D341Med (cell line): ENCODE results near the gene IL32.

Source experiments
- DNase-seq: peaks from one replicate; pipeline ENCODE4 v3.0.0; 2012; ENCODE audit warnings: low spot score

Gene IL32

GRCh38 chr16:3091551-3091950, 26.1 kb downstream of the IL32 start:
- no peak for DNase-seq

DNA sequence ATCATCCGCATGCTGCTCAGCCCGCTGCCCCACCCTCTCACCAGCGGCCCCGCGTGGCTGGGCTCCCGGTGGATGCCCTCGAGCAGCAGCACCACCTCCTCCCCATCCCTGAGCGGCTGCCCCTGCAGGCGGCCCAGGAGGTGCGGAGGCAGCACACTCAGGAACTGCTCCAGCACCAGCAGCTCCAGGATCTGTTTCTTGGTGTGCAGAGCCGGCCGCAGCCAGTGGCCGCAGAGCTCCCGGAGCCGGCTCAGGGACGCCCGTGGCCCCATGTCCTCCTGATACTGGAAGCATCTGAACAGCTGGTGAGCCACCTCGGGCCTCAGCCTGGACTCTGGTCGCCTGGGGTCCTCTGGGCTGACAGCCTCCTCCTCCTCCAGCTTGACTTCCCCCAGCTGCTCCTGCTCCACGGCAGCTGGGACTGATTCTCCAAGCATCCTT, 27.1 kb downstream of the IL32 start:
- DNase-seq, result no peak

DNA sequence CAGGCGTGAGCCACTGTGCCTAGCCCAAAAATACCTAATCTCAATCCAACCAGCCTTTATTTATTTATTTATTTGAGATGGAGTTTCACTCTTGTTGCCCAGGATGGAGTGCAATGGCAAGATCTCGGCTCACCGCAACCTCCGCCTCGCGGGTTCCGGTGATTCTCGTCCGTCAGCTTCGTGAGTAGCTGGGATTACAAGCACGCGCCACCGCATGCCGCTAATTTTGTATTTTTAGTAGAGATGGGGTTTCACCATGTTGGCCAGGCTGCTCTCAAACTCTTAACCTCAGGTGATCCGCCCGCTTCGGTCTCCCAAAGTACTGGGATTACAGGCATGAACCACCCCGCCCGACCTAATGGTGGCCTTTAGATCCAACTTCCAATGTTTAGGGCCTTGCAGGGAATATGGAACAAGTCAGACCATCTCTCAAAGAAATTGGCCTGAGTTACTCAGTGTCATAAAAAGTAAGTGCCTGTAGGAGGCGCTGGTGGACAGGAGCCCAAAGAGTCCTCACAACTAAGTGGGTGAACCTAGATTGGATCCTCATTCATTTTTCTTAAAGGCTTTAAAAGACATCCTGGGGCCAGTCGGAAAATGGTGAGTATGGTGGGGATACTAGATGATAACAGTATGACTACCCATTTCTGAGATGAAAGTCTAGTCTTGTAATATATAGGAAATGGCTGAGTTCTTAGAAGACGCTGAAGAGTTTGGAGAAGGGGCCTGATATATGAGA, 29.0 kb downstream of the IL32 start:
- DNase-seq, result peak; percentile 61

- peak; percentile 48 for DNase-seq
Observed at GRCh38 chr16:3095869-3096268, 30.4 kb downstream of the IL32 start.

DNA sequence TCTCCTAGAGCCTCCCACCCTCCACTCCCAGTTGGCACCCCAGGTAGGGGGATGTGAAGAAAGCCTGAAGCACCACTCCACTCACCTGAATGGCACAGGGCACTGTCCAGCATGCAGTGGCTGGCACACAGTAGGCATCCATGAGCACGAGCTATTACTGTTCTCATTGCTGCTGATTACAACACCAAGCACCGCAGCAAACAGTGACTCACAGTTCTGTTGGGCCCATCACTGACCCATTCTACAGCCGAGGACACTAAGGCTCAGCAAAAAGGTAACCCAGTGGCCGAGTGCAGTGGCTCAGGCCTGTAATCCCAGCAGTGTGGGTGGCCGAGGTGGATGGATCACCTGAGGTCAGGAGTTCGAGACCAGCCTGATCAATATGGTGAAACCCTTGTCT, 30.9 kb downstream of the IL32 start:
- DNase-seq, result no peak

DNA sequence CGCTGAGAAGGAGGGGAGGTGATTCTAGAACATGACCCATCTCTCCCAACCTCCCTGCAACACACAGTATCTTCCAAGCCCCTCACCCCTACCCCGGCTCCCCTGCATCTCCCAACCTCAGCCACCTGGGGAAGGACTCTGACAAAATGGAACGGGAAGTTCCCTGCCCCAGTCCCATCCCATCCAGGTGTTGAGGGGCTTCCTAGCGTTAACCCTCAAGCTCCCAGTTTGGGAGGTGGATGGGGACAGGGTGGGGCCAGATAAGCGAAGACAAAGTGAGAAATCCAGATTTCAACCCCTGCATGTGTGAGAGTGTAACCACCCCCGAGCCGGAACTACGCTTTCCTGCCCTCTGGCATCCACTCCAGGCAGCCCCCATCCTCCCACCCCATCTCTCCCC, 31.8 kb downstream of the IL32 start:
- no peak for DNase-seq

DNA sequence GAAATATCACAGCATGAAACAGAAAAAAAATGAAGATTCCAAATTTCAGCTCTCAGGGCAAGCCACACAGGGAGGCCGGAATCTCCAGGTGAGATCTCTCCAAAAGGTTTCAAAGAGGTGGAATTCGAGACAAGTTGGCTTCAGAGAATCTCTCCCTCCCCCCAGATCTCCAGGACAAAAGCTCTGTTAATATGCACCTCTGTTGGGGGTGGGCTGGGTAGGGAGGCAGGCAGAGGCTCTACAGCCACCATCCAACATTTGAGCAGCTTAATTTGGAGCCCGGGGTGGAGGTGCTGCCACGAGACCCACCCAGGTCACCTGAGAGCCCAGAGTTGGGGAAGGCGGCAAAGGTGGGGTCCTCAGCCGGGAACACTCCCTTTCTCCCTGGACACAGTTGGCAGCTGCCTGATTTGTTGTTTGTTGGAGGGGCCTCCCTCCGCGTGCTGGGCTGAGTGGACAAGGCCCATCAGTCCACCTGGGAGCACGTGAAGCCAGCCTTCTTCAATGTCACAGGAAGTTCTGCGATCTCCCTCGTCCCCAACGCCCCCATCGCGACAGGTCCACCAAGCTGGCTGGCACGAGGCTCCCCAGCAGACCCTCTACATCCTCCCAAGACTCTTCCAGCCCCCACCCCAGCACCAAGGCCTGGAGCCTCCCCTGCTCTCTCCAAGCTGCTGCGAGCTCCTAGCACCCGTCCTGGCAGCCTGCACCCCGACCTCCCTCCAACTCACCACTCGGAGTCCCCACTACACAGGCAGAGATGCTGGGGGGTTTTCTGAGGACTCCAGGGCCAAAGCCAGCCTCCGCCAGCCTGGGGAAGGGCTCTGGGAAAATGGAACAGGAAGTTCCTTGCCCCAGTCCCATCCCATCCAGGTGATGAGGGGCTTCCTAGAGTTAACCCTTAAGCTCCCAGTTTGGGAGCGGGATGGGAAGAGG, 33.3 kb downstream of the IL32 start, which contains the start of gene ZSCAN10:
TSS of gene ZSCAN10 (minus strand) at position 836 of the 936 bp plus-strand sequence. CDS start 6,357 bp downstream, outside the sequence.
- DNase-seq, result peak; percentile 10

- DNase-seq, result no peak
Observed at GRCh38 chr16:3099395-3099731, 33.9 kb downstream of the IL32 start.

- DNase-seq, result peak; percentile 95
Observed at GRCh38 chr16:3099732-3100499, 34.5 kb downstream of the IL32 start.

GRCh38 chr16:3101018-3101840, 35.8 kb downstream of the IL32 start:
- no peak for DNase-seq

DNA sequence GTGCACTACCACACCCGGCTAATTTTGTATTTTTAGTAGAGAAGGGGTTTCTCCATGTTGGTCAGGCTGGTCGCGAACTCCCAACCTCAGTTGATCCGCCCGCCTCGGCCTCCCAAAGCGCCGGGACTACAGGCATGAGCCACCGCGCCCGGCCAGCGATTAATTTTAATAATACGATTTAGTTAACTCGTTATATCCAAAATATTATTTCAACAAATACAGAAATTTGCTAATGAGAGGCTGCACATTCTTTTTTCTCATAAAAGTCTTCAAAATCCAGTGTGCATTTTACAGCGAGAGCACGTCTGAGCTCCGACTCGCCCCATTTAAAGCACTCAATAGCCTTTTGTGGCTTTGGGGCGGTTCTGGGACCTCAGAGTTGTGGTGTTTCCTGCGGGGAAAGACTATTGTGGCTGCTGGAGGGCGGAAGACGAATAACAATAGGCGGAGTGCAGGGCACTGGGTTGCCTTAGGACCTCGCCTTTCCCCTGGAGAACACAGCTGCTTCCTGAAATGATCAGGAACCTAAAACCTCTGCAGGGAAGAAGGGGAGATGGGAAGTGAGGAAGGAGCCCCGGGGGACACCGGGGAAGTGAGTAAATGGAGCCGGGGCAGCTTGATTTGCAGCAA, 36.5 kb downstream of the IL32 start:
- no peak for DNase-seq

DNA sequence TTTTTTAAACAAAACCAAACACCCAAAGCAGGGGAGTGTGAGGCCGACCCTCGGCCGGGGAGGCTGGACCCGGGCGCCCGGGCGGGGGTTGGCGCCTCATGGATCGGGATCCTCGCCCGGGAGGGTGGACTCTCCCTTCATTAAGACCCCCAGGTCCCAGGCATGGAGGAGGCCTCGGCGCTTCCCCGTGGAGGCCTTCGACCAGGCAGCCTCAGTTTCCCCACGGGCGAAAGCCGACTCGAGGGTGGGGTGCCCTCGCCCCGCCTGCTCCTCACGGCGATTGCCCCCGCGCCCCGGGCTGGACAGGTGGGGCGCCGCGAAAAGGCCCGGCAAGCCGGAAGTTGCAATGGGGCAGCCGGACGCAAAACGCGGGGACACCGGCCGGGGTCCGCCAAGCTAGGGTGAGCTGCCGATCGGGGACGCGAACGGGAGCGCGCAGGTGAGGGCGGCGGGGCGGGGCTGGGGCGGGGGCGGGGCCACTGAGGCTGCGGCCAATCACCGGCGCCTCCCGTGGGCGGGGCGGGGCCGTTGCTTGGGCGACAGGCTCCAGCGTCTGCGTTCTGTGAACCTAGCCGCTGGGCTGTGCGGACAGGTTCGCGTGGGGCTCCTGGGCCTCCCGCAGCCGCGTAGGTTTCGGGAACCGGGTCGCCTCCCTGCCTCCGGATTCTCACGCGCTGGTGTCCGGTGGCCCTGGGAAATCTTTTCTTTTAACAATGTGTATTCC, 40.9 kb downstream of the IL32 start:
- DNase-seq, result peak; percentile 98

DNA sequence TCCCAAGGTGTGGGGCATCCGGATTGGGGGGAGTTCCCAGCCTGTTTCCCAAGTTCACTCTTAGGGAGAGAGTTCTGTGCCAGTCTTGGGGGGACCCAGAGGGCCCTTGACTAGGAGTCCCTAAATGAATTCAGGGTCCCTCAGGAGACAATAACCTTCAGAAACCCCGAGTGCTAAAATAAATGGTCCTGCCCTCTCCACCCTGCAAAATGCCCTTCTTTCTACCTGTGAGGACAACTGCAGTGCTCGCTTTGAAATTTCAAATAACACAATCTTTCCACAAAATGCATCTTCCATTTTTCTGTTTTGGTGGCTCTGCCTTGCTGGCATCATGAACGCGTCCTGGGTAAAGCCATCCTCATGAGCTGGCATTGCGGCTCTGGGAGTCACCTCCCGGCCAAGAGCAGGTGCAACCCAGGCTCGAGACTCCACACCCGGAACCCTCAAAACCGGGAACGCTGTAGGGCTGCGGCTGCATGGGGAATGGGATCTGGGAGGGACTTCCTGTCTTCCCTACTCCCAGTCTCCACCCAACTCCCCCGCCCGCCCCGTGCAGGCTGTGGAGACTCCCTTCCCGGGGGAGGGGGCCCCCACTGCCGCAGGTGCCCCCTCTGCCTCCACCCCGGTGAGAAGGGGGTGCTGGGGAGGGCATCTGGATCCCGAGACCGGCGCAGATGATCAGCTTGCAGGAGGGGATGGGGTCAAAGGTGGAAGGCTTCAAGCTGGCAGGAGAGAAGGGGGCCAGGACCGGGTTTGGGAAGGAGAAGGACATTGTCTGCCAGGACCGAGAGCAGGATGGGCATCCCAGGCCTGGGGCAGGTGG, 46.8 kb downstream of the IL32 start, which contains the start of gene ZNF205:
TSS of gene ZNF205 (plus strand) at position 529 of the 823 bp plus-strand sequence. CDS start 845 bp downstream, outside the sequence.
- DNase-seq, result peak; percentile 87

GRCh38 chr16:3112881-3113574, 47.6 kb downstream of the IL32 start:
- no peak for DNase-seq

- no peak for DNase-seq
Observed at GRCh38 chr16:3113765-3114479, 48.5 kb downstream of the IL32 start.

DNA sequence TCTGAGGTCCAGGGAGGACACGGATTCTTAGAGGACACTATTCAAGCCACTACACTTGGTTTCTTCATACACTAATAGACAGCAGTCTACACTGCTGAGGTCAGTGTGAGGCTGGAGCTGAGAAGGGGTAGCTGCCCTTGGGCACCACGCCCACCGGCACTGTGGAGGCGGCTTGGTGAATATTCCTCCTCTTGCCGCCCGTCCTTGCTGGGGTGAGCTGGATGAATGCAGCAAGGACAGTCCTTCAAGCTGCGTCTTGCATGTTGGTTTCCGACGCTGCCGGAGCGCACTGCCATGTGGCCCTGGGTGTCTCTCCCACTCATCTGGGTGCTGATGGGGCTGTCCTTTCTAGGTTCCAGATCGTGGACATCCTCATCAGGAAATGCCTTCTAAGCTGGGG, 49.6 kb downstream of the IL32 start:
- DNase-seq, result no peak

- DNase-seq, result no peak
Observed at GRCh38 chr16:3115561-3115960, 50.1 kb downstream of the IL32 start.

GRCh38 chr16:3118204-3118790, 52.9 kb downstream of the IL32 start:
- no peak for DNase-seq
